ENCODE data around the gene STAT2. TPM values are rescaled to one million over a fixed set of nuclear protein-coding genes. Genes with fewer than 3 reads are reported as not detected.
"Not testable (repeated sequence)": the region's sequence is repeated elsewhere in the genome, so short reads cannot be mapped to it uniquely, and the experiment has no call there.

The STAT2 gene
- total RNA-seq, 1 donor from 2014 or later: 125 TPM

- no peak for DNase-seq (ENCODE audit: low spot score)
Observed at GRCh38 chr12:56362130-56363059, 2.5 kb upstream of the STAT2 start, which contains the start of gene APOF. Gene APOF (minus strand): TSS chr12:56362857. CDS start chr12:56362745, 112 bp downstream.

- no peak for DNase-seq (ENCODE audit: low spot score)
Observed at GRCh38 chr12:56361487-56362129, 1.7 kb upstream of the STAT2 start.

GRCh38 chr12:56358836-56359532 is 923 bp downstream of the STAT2 start:
- DNase-seq (ENCODE audit: low spot score): no peak

- no peak for DNase-seq (ENCODE audit: low spot score)
Observed at GRCh38 chr12:56351325-56351724, 8.6 kb downstream of the STAT2 start.

GRCh38 chr12:56350662-56351061 is 9.2 kb downstream of the STAT2 start:
- no peak for DNase-seq (ENCODE audit: low spot score)

- no peak for DNase-seq (ENCODE audit: low spot score)
Observed at GRCh38 chr12:56348776-56349175, 11.1 kb downstream of the STAT2 start.

- DNase-seq (ENCODE audit: low spot score): not testable (repeated sequence)
Observed at GRCh38 chr12:56347255-56347654, 12.7 kb downstream of the STAT2 start.

- DNase-seq (ENCODE audit: low spot score): no peak
Observed at GRCh38 chr12:56346675-56347074, 13.2 kb downstream of the STAT2 start.

GRCh38 chr12:56342290-56342689 is 17.6 kb downstream of the STAT2 start:
- not testable (repeated sequence) for DNase-seq (ENCODE audit: low spot score)

- DNase-seq (ENCODE audit: low spot score): no peak
Observed at GRCh38 chr12:56341616-56342015, 18.3 kb downstream of the STAT2 start.

GRCh38 chr12:56339158-56339422 is 20.8 kb downstream of the STAT2 start:
- DNase-seq (ENCODE audit: low spot score): no peak

- no peak for DNase-seq (ENCODE audit: low spot score)
Observed at GRCh38 chr12:56338308-56339157, 21.4 kb downstream of the STAT2 start, which contains the start of gene IL23A. Gene IL23A (plus strand): TSS chr12:56338884. CDS start chr12:56339045, 161 bp downstream.

- no peak for DNase-seq (ENCODE audit: low spot score)
Observed at GRCh38 chr12:56337753-56338251, 22.1 kb downstream of the STAT2 start.

- DNase-seq (ENCODE audit: low spot score): no peak
Observed at GRCh38 chr12:56336361-56337167, 23.3 kb downstream of the STAT2 start.

- DNase-seq (ENCODE audit: low spot score): not testable (repeated sequence)
Observed at GRCh38 chr12:56335527-56335926, 24.4 kb downstream of the STAT2 start.

GRCh38 chr12:56334490-56334793 is 25.5 kb downstream of the STAT2 start:
- no peak for DNase-seq (ENCODE audit: low spot score)

GRCh38 chr12:56333679-56334489 is 26.0 kb downstream of the STAT2 start, which contains the start of gene PAN2:
Gene PAN2 (minus strand): TSS chr12:56334000. CDS start chr12:56333094, 906 bp downstream.
- DNase-seq (ENCODE audit: low spot score): peak; percentile 96

- no peak for DNase-seq (ENCODE audit: low spot score)
Observed at GRCh38 chr12:56333197-56333678, 26.7 kb downstream of the STAT2 start.

- DNase-seq (ENCODE audit: low spot score): no peak
Observed at GRCh38 chr12:56332512-56333196, 27.3 kb downstream of the STAT2 start.

Measured in mucosa of gallbladder (tissue), 1 donor.